GM12878 (cell line): ENCODE results near the gene MRPL23. TPM values are rescaled to one million over a fixed set of nuclear protein-coding genes. Genes with fewer than 3 reads are reported as not detected.

Experiments used
- ATAC-seq: fragments of 200-7000 bp; cut with Tn5 transposase; 3 replicates; pipeline ENCODE4 v1.9.1; 2020; ENCODE audit warnings: mild to moderate bottlenecking, moderate library complexity
- BruUV-seq: library from RNA; stranded (reverse); fragments of 400-500 nt; replicated peaks from 2 replicates; lab custom pipeline; 2021; lab: Mats Ljungman, UMichigan
- CTCF ChIA-PET: fragments of 300-600 bp; sonication (Branson Sonifier 250); formaldehyde crosslinking; extraction: SDS; loops from one replicate; lab custom pipeline; 2021; ENCODE audit warnings: inconsistent platforms; lab: Yijun Ruan, JAX
- POLR2A ChIA-PET: fragments of 350-600 bp; formaldehyde crosslinking; extraction: SDS; loops from one replicate; lab custom pipeline; 2021; ENCODE audit warnings: inconsistent platforms; lab: Charles Lee
- RAD21 ChIA-PET: fragments of 300-600 bp; sonication (Branson Sonifier 250); formaldehyde crosslinking; loops from one replicate; lab custom pipeline; 2023; ENCODE audit warnings: antibody characterized with exemption; ENCODE audit not compliant: unreplicated experiment; lab: Charles Lee
- SMC1A ChIA-PET: fragments of 300-600 bp; sonication (Branson Sonifier 250); formaldehyde crosslinking; loops from one replicate; lab custom pipeline; 2023; ENCODE audit not compliant: unreplicated experiment, uncharacterized antibody; lab: Charles Lee
- DNase-seq: peaks from one replicate; pipeline ENCODE4 v3.0.0-alpha.2; 2011; ENCODE audit warnings: low read depth, low spot score
- FAIRE-seq: peaks from 3 replicates; lab custom pipeline; 2011; peaks lifted over from hg19 to GRCh38; lab: Jason Lieb, UNC
- H2AFZ ChIP-seq: 2 replicates; pipeline ENCODE4 v1.6.0; 2011; ENCODE audit warnings: low read depth, low read length, control low read depth; ENCODE audit not compliant: control insufficient read depth
- H3K27ac ChIP-seq: 2 replicates; pipeline ENCODE4 v1.5.1; 2011; ENCODE audit warnings: control low read depth; ENCODE audit not compliant: control insufficient read depth, insufficient read depth
- H3K27me3 ChIP-seq, 2 experiments: replicated peaks in 1 of 2; 2 replicates each; pipeline versions ENCODE4 v1.6.0 to v1.6.1; 2011; ENCODE audit warnings: low read length in 1 of 2; ENCODE audit not compliant: control insufficient read depth in 2 of 2, insufficient read depth in 2 of 2
- H3K36me3 ChIP-seq, 2 experiments: 2 replicates each; pipeline ENCODE4 v1.5.1; 2011; ENCODE audit warnings: low read length in 1 of 2; ENCODE audit not compliant: control insufficient read depth in 2 of 2, insufficient read depth in 2 of 2
- H3K4me1 ChIP-seq: 2 replicates; pipeline ENCODE4 v1.6.1; 2011; ENCODE audit warnings: mild to moderate bottlenecking, low read length, moderate library complexity, mixed read lengths; ENCODE audit not compliant: control insufficient read depth, insufficient read depth
- H3K4me2 ChIP-seq: 2 replicates; pipeline ENCODE4 v1.6.0; 2011; ENCODE audit warnings: control low read depth; ENCODE audit not compliant: control insufficient read depth, insufficient read depth
- H3K4me3 ChIP-seq: fragments of 200-600 bp; sonication (generic); 2 replicates; pipeline ENCODE4 v1.5.1; 2016
- H3K79me2 ChIP-seq: 2 replicates; pipeline ENCODE4 v1.6.0; 2011; ENCODE audit warnings: low read length; ENCODE audit not compliant: control insufficient read depth, insufficient read depth
- H3K9ac ChIP-seq: 2 replicates; pipeline ENCODE4 v1.8.0; 2011; ENCODE audit warnings: low read length, control low read depth, mixed read lengths; ENCODE audit not compliant: control insufficient read depth, insufficient read depth
- H3K9me3 ChIP-seq: replicated peaks from 3 replicates; pipeline ENCODE4 v1.5.1; 2011; ENCODE audit warnings: mild to moderate bottlenecking, low read length; ENCODE audit not compliant: control insufficient read depth, insufficient read depth
- H4K20me1 ChIP-seq: 2 replicates; pipeline ENCODE4 v1.6.0; 2011; ENCODE audit not compliant: control insufficient read depth, insufficient read depth
- FOXK2 ChIP-seq: fragments of 450-650 bp; IDR thresholded peaks from 2 replicates; pipeline ENCODE4 v1.6.1; 2017; ENCODE audit warnings: mild to moderate bottlenecking, moderate library complexity
- MEF2A ChIP-seq: IDR thresholded peaks from 2 replicates; pipeline ENCODE4 v1.6.1; 2011; ENCODE audit warnings: low read depth, mild to moderate bottlenecking, low read length, moderate library complexity; ENCODE audit not compliant: insufficient read depth
- NR2C2 ChIP-seq: IDR thresholded peaks from 2 replicates; pipeline ENCODE4 v1.6.1; 2011; ENCODE audit warnings: borderline replicate concordance, low read depth; ENCODE audit not compliant: control insufficient read depth, insufficient read length
- SKIL ChIP-seq: fragments of 450-650 bp; IDR thresholded peaks from 2 replicates; pipeline ENCODE4 v1.6.1; 2017; ENCODE audit warnings: mild to moderate bottlenecking, low read depth, inconsistent platforms; ENCODE audit not compliant: poor library complexity, severe bottlenecking
- YY1 ChIP-seq: IDR thresholded peaks from 2 replicates; pipeline ENCODE4 v1.6.1; 2011; ENCODE audit warnings: low read depth, mild to moderate bottlenecking, low read length
- WGBS: methylation state at CpG from one replicate; pipeline ENCODE4 v1.1.6; 2016; ENCODE audit warnings: low lambda C conversion rate; ENCODE audit not compliant: insufficient replicate concordance, insufficient coverage; ENCODE audit errors: missing lambda C conversion rate; 5-methylcytosine and 5-hydroxymethylcytosine counted together
- in situ Hi-C: fragments of 300-500 bp; cut with MboI; formaldehyde crosslinking; loops from 9 replicates; pipeline ENCODE4 v1.14.3; 2018; ENCODE audit warnings: mixed read lengths
- intact Hi-C: fragments of 100-400 bp; cut with micrococcal nuclease; formaldehyde crosslinking; loops from one replicate; pipeline ENCODE4 v1.14.2; 2022; ENCODE audit not compliant: unreplicated experiment
- polyA plus RNA-seq, 11 experiments: library from polyadenylated mRNA; depleted of rRNA in 4 of 11; unstranded in 6 of 11; stranded (reverse) in 5 of 11; fragments of >200 nt; fragmentation: Nextera tagmentation in 4 of 11; fragmentation: Illumina TruSeq in 1 of 11; extraction: Ambion mirVana in 4 of 11; extraction: Trizol in 1 of 11; gene quantifications; 1 replicate in 1 of 11; 2 replicates in 10 of 11; pipeline versions ENCODE4 v1.2.1 to v1.2.3, GENCODE V29; 2011 to 2016; ENCODE audit warnings: inconsistent platforms in 2 of 11, missing spikeins in 2 of 11, low read depth in 1 of 11
- total RNA-seq, 4 experiments: library from RNA; depleted of rRNA in 3 of 4; stranded (reverse); fragments of >200 nt in 3 of 4; fragmentation: Illumina TruSeq in 1 of 4; extraction: Trizol in 1 of 4; gene quantifications; 2 replicates each; pipeline versions ENCODE4 v1.2.1 to v1.2.3, GENCODE V29; 2013 to 2021

Gene MRPL23
- total and polyA plus RNA-seq, 10 of the 15 experiments (the other 5 are each of a cell fraction or from before 2014, with no cell fraction given), result 1.6 to 207 (median 126) TPM

- 26% methylated on average over 13 of the region's 14 CpGs for WGBS
Observed at GRCh38 chr11:1922481-1923081, 24.6 kb upstream of the MRPL23 start.

GRCh38 chr11:1923201-1923956 is 23.8 kb upstream of the MRPL23 start:
- RAD21 ChIA-PET, result no interaction called here
- SMC1A ChIA-PET, result no interaction called here
- Histone ChIP-seq H4K20me1 (no peaks in the 10 kb centered on the region), H3K79me2 (no peaks in the 10 kb centered on the region), H3K4me3 (no peak overlapping the region), H3K4me2 (no peak overlapping the region), H2AFZ (no peak overlapping the region), H3K36me3 (no peaks in the 10 kb centered on the region), H3K9me3 (no peaks in the 10 kb centered on the region), H3K27ac (no peak overlapping the region), H3K27me3 (no peaks in the 10 kb centered on the region; a peak in 2 of 4 replicates), H3K9ac (no peak overlapping the region), H3K4me1 (no peaks in the 10 kb centered on the region)
- no TSS peak for BruUV-seq
- CTCF ChIA-PET, result no interaction called here
- FAIRE-seq (no peak), DNase-seq (no peak), ATAC-seq (no peak)
- in situ Hi-C loops, result no loop called here
- TF ChIP-seq SKIL (no peak), MEF2A (no peak), NR2C2 (no peak)
- POLR2A ChIA-PET, result no interaction called here
- intact Hi-C loops, result no loop called here
- 11% methylated on average over 20 of the region's 22 CpGs for WGBS

More at GRCh38 chr11:1922481-1923081, 24.6 kb upstream of the MRPL23 start:
- CTCF ChIA-PET, result interaction anchor here (1.1 to 2.0 kb wide), 3 partner anchors 78 to 229 kb away, joined by 4 to 9 read pairs (median 7); no protein-coding TSS in a partner anchor
- Histone ChIP-seq H3K79me2 (no peaks in the 10 kb centered on the region), H4K20me1 (no peaks in the 10 kb centered on the region), H3K9me3 (no peaks in the 10 kb centered on the region), H3K27ac (no peak overlapping the region), H3K4me1 (no peaks in the 10 kb centered on the region), H3K27me3 (no peaks in the 10 kb centered on the region; a peak in 2 of 4 replicates), H3K4me2 (no peak overlapping the region), H2AFZ (no peak overlapping the region), H3K4me3 (no peak overlapping the region), H3K36me3 (no peaks in the 10 kb centered on the region), H3K9ac (no peak overlapping the region)
- intact Hi-C loops, result no loop called here
- in situ Hi-C loops, result no loop called here
- ATAC-seq (no peak), FAIRE-seq (no peak), DNase-seq (no peak)
- no TSS peak for BruUV-seq
- TF ChIP-seq YY1 (0 out of 2 replicates have a peak, but pooled peaks have one; percentile 12), FOXK2 (no peak)
- SMC1A ChIA-PET, result no interaction called here
- RAD21 ChIA-PET, result interaction anchor here (0.9 kb wide), 1 partner anchor 229 kb away, joined by 3 read pairs; no protein-coding TSS in a partner anchor
- POLR2A ChIA-PET, result no interaction called here
